HepG2 (cell line): ENCODE data around the gene SAMD4A. TPM values are rescaled to one million over a fixed set of nuclear protein-coding genes. Genes with fewer than 3 reads are reported as not detected.

ENCODE experiments used
- ATAC-seq: fragments of 200-7000 bp; cut with Tn5 transposase; 3 replicates; pipeline ENCODE4 v1.9.1; 2020; ENCODE audit warnings: mild to moderate bottlenecking, moderate library complexity
- BruUV-seq: library from RNA; stranded (reverse); fragments of 400-500 nt; replicated peaks from 2 replicates; lab custom pipeline; 2021; lab: Mats Ljungman, UMichigan
- CTCF ChIA-PET: fragments of 300-600 bp; formaldehyde crosslinking; extraction: SDS; loops from one replicate; lab custom pipeline; 2021; ENCODE audit warnings: low total read pairs, inconsistent platforms, low intra/inter-chr PET ratio; lab: Yijun Ruan, JAX
- POLR2A ChIA-PET: fragments of 350-600 bp; sonication (Branson Sonifier 250); formaldehyde crosslinking; loops from one replicate; lab custom pipeline; 2020; ENCODE audit warnings: antibody characterized with exemption, inconsistent platforms; lab: Yijun Ruan, JAX
- DNase-seq: peaks from one replicate; pipeline ENCODE4 v3.0.0-alpha.2; 2015; ENCODE audit warnings: low spot score
- FAIRE-seq: peaks from 3 replicates; lab custom pipeline; 2011; peaks lifted over from hg19 to GRCh38; lab: Jason Lieb, UNC
- H2AFZ ChIP-seq: one replicate; pipeline ENCODE4 v1.6.1; 2011; ENCODE audit warnings: low read length, inconsistent platforms
- H3K27ac ChIP-seq: fragments of 300-600 bp; 3 replicates; pipeline ENCODE4 v1.8.0; 2011; ENCODE audit warnings: mixed run types, mild to moderate bottlenecking, mixed read lengths, low read length, inconsistent platforms; ENCODE audit not compliant: insufficient read depth; ENCODE audit errors: extremely low read length
- H3K27me3 ChIP-seq, 2 experiments: fragments of 200-600 bp in 1 of 2; 2 replicates in 1 of 2; 3 replicates in 1 of 2; pipeline versions ENCODE4 v1.6.0 to v1.8.0; 2011; ENCODE audit warnings: low read length in 2 of 2, mild to moderate bottlenecking in 2 of 2, moderate library complexity in 2 of 2, inconsistent platforms in 1 of 2; ENCODE audit not compliant: insufficient read depth in 2 of 2, control insufficient read depth in 1 of 2
- H3K36me3 ChIP-seq, 2 experiments: fragments of 200-600 bp in 1 of 2; replicated peaks in 1 of 2; 2 replicates in 1 of 2; 3 replicates in 1 of 2; pipeline versions ENCODE4 v1.5.1 to v1.8.0; 2011; ENCODE audit warnings: low read length in 2 of 2, inconsistent platforms in 1 of 2; ENCODE audit not compliant: insufficient read depth in 2 of 2, control insufficient read depth in 1 of 2
- H3K4me1 ChIP-seq: 2 replicates; pipeline ENCODE4 v1.5.1; 2012; ENCODE audit warnings: low read length, inconsistent platforms; ENCODE audit not compliant: insufficient read depth
- H3K4me2 ChIP-seq: 2 replicates; pipeline ENCODE4 v1.6.0; 2011; ENCODE audit warnings: low read depth, low read length, inconsistent platforms
- H3K4me3 ChIP-seq, 3 experiments: fragments of 200-600 bp in 1 of 3; sonication (generic), shearing (Covaris generic) in 1 of 3; replicated peaks in 1 of 3; 2 replicates each; pipeline ENCODE4 v1.5.1; 2011 to 2016; ENCODE audit warnings: low read length in 3 of 3, inconsistent platforms in 2 of 3, low read depth in 2 of 3, mild to moderate bottlenecking in 2 of 3, control low read depth in 1 of 3, mixed read lengths in 1 of 3; ENCODE audit not compliant: insufficient read depth in 1 of 3
- H3K79me2 ChIP-seq: one replicate; pipeline ENCODE4 v1.6.1; 2011; ENCODE audit warnings: low read length, inconsistent platforms; ENCODE audit not compliant: insufficient read depth
- H3K9ac ChIP-seq: 2 replicates; pipeline ENCODE4 v1.6.0; 2011; ENCODE audit warnings: mild to moderate bottlenecking, low read depth, low read length, inconsistent platforms; ENCODE audit not compliant: insufficient read depth
- H3K9me3 ChIP-seq: 2 replicates; pipeline ENCODE4 v1.5.1; 2012; ENCODE audit warnings: mild to moderate bottlenecking, low read length
- H4K20me1 ChIP-seq: 2 replicates; pipeline ENCODE4 v1.6.0; 2011; ENCODE audit warnings: inconsistent platforms, mild to moderate bottlenecking, low read length, moderate library complexity; ENCODE audit not compliant: insufficient read depth
- HCFC1 ChIP-seq: fragments of 150-350 bp; IDR thresholded peaks from 2 replicates; pipeline ENCODE4 v1.6.1; 2014; ENCODE audit warnings: low read depth, low read length
- HOXA9 ChIP-seq: sonication (generic); formaldehyde crosslinking; IDR thresholded peaks from 2 replicates; pipeline ENCODE4 v1.8.1; 2022; ENCODE audit warnings: missing genetic modification reagents, mild to moderate bottlenecking, moderate library complexity, borderline replicate concordance
- RORA ChIP-seq: sonication (generic); formaldehyde crosslinking; IDR thresholded peaks from 2 replicates; pipeline ENCODE4 v1.5.0; 2020; ENCODE audit warnings: mild to moderate bottlenecking, missing genetic modification reagents, moderate library complexity
- SNAI1 ChIP-seq: sonication (generic); formaldehyde crosslinking; IDR thresholded peaks from 2 replicates; pipeline ENCODE4 v1.5.0; 2020; ENCODE audit warnings: mild to moderate bottlenecking, missing genetic modification reagents, borderline replicate concordance
- ZNF180 ChIP-seq: sonication (generic); formaldehyde crosslinking; IDR thresholded peaks from 2 replicates; pipeline ENCODE4 v1.4.0; 2020; ENCODE audit warnings: low read depth, missing genetic modification reagents, borderline replicate concordance
- ZNF572 ChIP-seq: sonication (generic); formaldehyde crosslinking; IDR thresholded peaks from 2 replicates; pipeline ENCODE4 v1.5.1; 2020; ENCODE audit warnings: mild to moderate bottlenecking, missing genetic modification reagents
- ZNF605 ChIP-seq: sonication (generic); formaldehyde crosslinking; IDR thresholded peaks from 2 replicates; pipeline ENCODE4 v1.8.0; 2022; ENCODE audit warnings: mild to moderate bottlenecking, missing genetic modification reagents
- WGBS: methylation state at CpG from one replicate; pipeline ENCODE4 v1.1.6; 2017; ENCODE audit warnings: low lambda C conversion rate; 5-methylcytosine and 5-hydroxymethylcytosine counted together
- in situ Hi-C: cut with HindIII; loops from 2 replicates; pipeline ENCODE4 v1.10.0; 2017; ENCODE audit warnings: low pct_unique_long_range_greater_than_20kb; ENCODE audit not compliant: extremely low pct_ligation_motif_present
- intact Hi-C: fragments of 100-400 bp; cut with micrococcal nuclease; formaldehyde crosslinking; loops from one replicate; pipeline ENCODE4 v1.10.0; 2022; ENCODE audit not compliant: unreplicated experiment
- polyA plus RNA-seq, 8 experiments: library from polyadenylated mRNA; depleted of rRNA in 3 of 8; stranded (reverse) in 7 of 8; unstranded in 1 of 8; fragments of >200 nt; fragmentation: Illumina TruSeq in 4 of 8; extraction: Trizol in 4 of 8; gene quantifications; 2 replicates each; pipeline versions ENCODE4 v1.2.1 to v1.2.3, GENCODE V29; 2011 to 2016; ENCODE audit warnings: low read depth in 4 of 8, missing spikeins in 1 of 8, mixed read lengths in 1 of 8; ENCODE audit not compliant: insufficient read depth in 1 of 8
- total RNA-seq, 5 experiments: library from RNA; depleted of rRNA; stranded (reverse); fragments of >200 nt; fragmentation: Illumina TruSeq; extraction: Trizol; gene quantifications; 2 replicates each; pipeline ENCODE4 v1.2.3, GENCODE V29; 2016; ENCODE audit warnings: low read depth in 1 of 5
- TF ChIP-seq, protein P1 (sequence below): sonication (generic); formaldehyde crosslinking; IDR thresholded peaks from 2 replicates; pipeline ENCODE4 v1.9.0; 2021; ENCODE audit warnings: missing genetic modification reagents, mild to moderate bottlenecking, borderline replicate concordance
- TF ChIP-seq, protein P2 (sequence below): sonication (generic); formaldehyde crosslinking; IDR thresholded peaks from 2 replicates; pipeline ENCODE4 v1.5.1; 2020; ENCODE audit warnings: mild to moderate bottlenecking, missing genetic modification reagents, borderline replicate concordance

SAMD4A gene
- total and polyA plus RNA-seq, 2 of the 13 experiments (the other 11 are each of a cell fraction or from before 2014, with no cell fraction given) = 11.8 to 13.0 TPM

DNA sequence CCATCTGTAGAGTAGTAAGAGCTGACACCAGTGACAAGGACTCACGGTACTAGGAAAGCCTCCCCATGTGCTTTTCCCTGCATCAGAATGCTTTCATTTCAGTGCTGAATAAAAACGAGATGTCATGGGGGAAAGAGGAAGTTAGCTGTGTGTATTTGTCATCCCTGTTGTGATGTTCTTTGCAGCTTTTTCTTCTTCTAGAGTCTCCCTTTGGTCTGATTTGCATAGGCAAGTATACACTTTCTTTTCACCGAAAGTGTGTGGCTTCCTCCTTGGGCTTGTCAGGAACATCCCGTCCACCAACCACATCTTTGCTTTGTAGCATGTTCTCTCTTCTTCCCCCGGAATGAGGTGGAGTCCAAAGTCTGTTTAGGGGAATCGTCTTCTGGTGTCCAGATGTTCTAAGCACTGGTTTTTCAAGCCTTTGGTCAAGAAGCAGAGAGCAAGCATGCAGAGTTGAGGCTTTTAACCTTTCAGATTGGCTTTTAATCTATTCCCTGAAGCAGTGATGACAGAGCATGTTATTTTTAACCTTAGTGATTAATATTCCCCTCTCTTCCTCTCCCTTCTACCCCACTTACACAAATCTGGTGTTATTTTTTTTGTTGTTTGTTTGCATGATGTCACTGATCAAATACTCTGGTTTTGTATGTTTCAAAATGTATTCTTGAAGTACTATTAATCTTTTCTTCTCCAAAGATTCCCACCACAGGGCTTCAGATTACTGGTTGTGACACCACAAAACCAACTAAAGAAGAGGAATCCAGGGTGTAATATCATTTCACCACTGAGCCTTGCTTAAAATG lies 163.4 kb downstream of the SAMD4A start:
- WGBS = 89% methylated on average over 6 of the region's 6 CpGs
- ATAC-seq (no peak), DNase-seq (no peak), FAIRE-seq (no peak)
- Histone ChIP-seq H4K20me1 (peaks cover 8% of the 10 kb centered on the region; the same call in 1 of the 2 replicates), H2AFZ (no peak overlapping the region), H3K79me2 (peaks cover 3% of the 10 kb centered on the region), H3K9ac (no peak overlapping the region), H3K9me3 (no peaks in the 10 kb centered on the region), H3K4me1 (peaks cover 4% of the 10 kb centered on the region), H3K4me2 (no peak overlapping the region), H3K36me3 (peaks cover 3 to 5% of the 10 kb centered on the region in 2 experiments; a peak in 3 of 5 replicates), H3K27ac (no peak overlapping the region), H3K27me3 (no peaks in the 10 kb centered on the region), H3K4me3 (no peak overlapping the region)
- in situ Hi-C loops (no loop called here), intact Hi-C loops (no loop called here)
- TF ChIP-seq ZNF572 (CRISPR knock-in tag) (no peak), ZNF180 (CRISPR knock-in tag) (no peak)
- ChIA-PET POLR2A (no interaction called here), CTCF (no interaction called here)
- no TSS peak for BruUV-seq

DNA sequence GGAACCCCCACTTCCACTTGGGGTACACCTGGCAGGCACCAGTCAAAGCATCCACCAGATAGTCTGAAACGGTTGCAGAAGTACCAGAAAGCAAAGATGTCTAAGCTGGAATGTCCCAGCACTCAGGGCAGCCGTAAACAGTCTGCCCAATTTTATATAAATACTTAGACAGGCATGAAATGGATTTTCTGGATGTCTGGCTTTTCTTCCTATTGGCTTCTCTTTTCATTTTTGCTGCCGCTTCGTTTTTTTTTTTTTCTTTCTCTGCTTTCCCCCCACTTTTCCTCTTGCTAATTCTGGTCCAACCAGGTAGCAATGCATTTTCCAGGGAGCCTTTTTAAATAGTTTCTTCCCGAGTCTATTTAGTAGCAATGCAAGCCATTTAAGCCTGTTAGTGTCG lies 168.0 kb downstream of the SAMD4A start:
- peaks cover 8% of the 10 kb centered on the region for H4K20me1 ChIP-seq
- in situ Hi-C loops (no loop called here), intact Hi-C loops (no loop called here)
- ChIA-PET CTCF (no interaction called here), POLR2A (no interaction called here)
- H3K79me2 ChIP-seq = peaks cover 3% of the 10 kb centered on the region
- H3K4me3 ChIP-seq = no peak overlapping the region
- peaks cover 14 to 33% of the 10 kb centered on the region in 2 experiments for H3K36me3 ChIP-seq
- H3K27ac ChIP-seq = no peak overlapping the region
- WGBS = 93% methylated on average over 6 of the region's 6 CpGs
- DNase-seq = no peak
- no peaks in the 10 kb centered on the region for H3K9me3 ChIP-seq
- H3K4me2 ChIP-seq = no peak overlapping the region
- H3K9ac ChIP-seq = no peak overlapping the region
- no peak overlapping the region for H2AFZ ChIP-seq
- BruUV-seq = no TSS peak
- FAIRE-seq = no peak
- H3K4me1 ChIP-seq = peaks cover 17% of the 10 kb centered on the region
- no peaks in the 10 kb centered on the region for H3K27me3 ChIP-seq
- ATAC-seq = no peak
- TF ChIP-seq, protein P1, sequence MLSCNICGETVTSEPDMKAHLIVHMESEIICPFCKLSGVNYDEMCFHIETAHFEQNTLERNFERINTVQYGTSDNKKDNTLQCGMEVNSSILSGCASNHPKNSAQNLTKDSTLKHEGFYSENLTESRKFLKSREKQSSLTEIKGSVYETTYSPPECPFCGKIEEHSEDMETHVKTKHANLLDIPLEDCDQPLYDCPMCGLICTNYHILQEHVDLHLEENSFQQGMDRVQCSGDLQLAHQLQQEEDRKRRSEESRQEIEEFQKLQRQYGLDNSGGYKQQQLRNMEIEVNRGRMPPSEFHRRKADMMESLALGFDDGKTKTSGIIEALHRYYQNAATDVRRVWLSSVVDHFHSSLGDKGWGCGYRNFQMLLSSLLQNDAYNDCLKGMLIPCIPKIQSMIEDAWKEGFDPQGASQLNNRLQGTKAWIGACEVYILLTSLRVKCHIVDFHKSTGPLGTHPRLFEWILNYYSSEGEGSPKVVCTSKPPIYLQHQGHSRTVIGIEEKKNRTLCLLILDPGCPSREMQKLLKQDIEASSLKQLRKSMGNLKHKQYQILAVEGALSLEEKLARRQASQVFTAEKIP (CRISPR knock-in tag) = no peak
- no peak for TF ChIP-seq ZNF605 (CRISPR knock-in tag)
- TF ChIP-seq HOXA9 (CRISPR knock-in tag) = no peak
- no peak for TF ChIP-seq RORA
- TF ChIP-seq HCFC1 = no peak
- TF ChIP-seq SNAI1 = no peak
- TF ChIP-seq, protein P2, sequence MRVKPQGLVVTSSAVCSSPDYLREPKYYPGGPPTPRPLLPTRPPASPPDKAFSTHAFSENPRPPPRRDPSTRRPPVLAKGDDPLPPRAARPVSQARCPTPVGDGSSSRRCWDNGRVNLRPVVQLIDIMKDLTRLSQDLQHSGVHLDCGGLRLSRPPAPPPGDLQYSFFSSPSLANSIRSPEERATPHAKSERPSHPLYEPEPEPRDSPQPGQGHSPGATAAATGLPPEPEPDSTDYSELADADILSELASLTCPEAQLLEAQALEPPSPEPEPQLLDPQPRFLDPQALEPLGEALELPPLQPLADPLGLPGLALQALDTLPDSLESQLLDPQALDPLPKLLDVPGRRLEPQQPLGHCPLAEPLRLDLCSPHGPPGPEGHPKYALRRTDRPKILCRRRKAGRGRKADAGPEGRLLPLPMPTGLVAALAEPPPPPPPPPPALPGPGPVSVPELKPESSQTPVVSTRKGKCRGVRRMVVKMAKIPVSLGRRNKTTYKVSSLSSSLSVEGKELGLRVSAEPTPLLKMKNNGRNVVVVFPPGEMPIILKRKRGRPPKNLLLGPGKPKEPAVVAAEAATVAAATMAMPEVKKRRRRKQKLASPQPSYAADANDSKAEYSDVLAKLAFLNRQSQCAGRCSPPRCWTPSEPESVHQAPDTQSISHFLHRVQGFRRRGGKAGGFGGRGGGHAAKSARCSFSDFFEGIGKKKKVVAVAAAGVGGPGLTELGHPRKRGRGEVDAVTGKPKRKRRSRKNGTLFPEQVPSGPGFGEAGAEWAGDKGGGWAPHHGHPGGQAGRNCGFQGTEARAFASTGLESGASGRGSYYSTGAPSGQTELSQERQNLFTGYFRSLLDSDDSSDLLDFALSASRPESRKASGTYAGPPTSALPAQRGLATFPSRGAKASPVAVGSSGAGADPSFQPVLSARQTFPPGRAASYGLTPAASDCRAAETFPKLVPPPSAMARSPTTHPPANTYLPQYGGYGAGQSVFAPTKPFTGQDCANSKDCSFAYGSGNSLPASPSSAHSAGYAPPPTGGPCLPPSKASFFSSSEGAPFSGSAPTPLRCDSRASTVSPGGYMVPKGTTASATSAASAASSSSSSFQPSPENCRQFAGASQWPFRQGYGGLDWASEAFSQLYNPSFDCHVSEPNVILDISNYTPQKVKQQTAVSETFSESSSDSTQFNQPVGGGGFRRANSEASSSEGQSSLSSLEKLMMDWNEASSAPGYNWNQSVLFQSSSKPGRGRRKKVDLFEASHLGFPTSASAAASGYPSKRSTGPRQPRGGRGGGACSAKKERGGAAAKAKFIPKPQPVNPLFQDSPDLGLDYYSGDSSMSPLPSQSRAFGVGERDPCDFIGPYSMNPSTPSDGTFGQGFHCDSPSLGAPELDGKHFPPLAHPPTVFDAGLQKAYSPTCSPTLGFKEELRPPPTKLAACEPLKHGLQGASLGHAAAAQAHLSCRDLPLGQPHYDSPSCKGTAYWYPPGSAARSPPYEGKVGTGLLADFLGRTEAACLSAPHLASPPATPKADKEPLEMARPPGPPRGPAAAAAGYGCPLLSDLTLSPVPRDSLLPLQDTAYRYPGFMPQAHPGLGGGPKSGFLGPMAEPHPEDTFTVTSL (CRISPR knock-in tag) = no peak
